ENCODE data around the gene YARS1.

DNA sequence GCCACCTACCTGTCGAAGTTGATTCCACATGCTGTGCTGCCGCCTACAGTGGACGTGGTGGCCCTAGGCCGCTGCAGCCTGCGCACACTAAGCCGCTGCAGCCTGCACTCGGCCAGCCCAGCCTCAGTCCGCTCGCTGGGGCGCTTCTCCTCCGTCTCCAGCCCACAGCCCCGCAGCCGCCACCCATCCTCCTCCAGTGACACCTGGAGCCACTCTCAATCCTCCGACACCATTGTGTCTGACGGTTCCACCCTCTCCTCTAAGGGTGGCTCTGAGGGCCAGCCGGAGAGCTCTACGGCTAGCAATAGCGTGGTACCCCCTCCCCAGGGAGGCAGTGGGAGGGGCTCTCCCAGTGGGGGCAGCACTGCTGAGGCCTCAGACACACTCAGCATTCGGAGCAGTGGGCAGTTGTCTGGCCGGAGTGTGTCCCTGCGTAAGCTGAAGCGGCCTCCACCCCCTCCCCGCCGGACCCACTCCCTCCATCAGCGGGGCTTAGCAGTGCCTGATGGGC, 46.9 kb downstream of the YARS1 start:
- TF ChIP-seq E2F6 (IDR thresholded peaks at IDR 0.05; ENCODE audit: borderline replicate concordance, low read depth) (no peak), MAFK (IDR thresholded peaks at IDR 0.05; ENCODE audit: partially characterized antibody) (no peak), CTCF (IDR thresholded peaks at IDR 0.05) (no peak), MAZ (IDR thresholded peaks at IDR 0.05; ENCODE audit: borderline replicate concordance, low read depth, low read length) (no peak), CEBPB (IDR thresholded peaks at IDR 0.05) (no peak), RAD21 (conservative IDR thresholded peaks at IDR 0.05 in 1 of 2, IDR thresholded peaks at IDR 0.05 in 1 of 2) (no peak), ZFP36 (IDR thresholded peaks at IDR 0.05; ENCODE audit: borderline replicate concordance, partially characterized antibody) (no peak), SREBF2 (IDR thresholded peaks at IDR 0.05) (no peak), RFX5 (IDR thresholded peaks at IDR 0.05) (no peak), FOSL2 (IDR thresholded peaks at IDR 0.05) (no peak), FOSL2 (CRISPR knock-in tag; IDR thresholded peaks at IDR 0.05) (no peak), POLR2A (IDR thresholded peaks at IDR 0.05; ENCODE audit: low read length) (no peak)
- TF ChIP-seq, protein P1, sequence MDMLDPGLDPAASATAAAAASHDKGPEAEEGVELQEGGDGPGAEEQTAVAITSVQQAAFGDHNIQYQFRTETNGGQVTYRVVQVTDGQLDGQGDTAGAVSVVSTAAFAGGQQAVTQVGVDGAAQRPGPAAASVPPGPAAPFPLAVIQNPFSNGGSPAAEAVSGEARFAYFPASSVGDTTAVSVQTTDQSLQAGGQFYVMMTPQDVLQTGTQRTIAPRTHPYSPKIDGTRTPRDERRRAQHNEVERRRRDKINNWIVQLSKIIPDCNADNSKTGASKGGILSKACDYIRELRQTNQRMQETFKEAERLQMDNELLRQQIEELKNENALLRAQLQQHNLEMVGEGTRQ (IDR thresholded peaks at IDR 0.05) = no peak

Measured in A549 (cell line).